ENCODE results near the gene SLC47A2.

GRCh38 chr17:19664136-19664820 lies 52.1 kb downstream of the SLC47A2 start:
- TF ChIP-seq TAF1 (IDR thresholded peaks at IDR 0.05; ENCODE audit: borderline replicate concordance, insufficient read depth, low read length) (no peak), REST (IDR thresholded peaks at IDR 0.05; ENCODE audit: insufficient read depth in 1 of 2, low read depth in 2 of 2, low read length in 2 of 2) (no peak), FOXP2 (optimal IDR thresholded peaks at IDR 0.05; ENCODE audit: borderline replicate concordance, extremely low read depth, extremely low read length, insufficient read depth) (no peak), POLR2AphosphoS5 (IDR thresholded peaks at IDR 0.05; ENCODE audit: low read depth, low read length) (no peak)

Measured in PFSK-1 (cell line).